Neural progenitor cell (in vitro differentiated cells): ENCODE data around the gene MYBBP1A. TPM values are rescaled to one million over a fixed set of nuclear protein-coding genes. Genes with fewer than 3 reads are reported as not detected.

Experiments used
- DNase-seq: peaks from one replicate; pipeline ENCODE4 v3.0.0-alpha.2; 2016; ENCODE audit warnings: low spot score
- H2AFZ ChIP-seq: fragments of 200-600 bp; sonication (generic); replicated peaks from 2 replicates; pipeline ENCODE4 v1.6.1; 2016; ENCODE audit warnings: antibody characterized with exemption
- H3F3A ChIP-seq: fragments of 200-600 bp; sonication (generic); 2 replicates; pipeline ENCODE4 v1.6.1; 2016; ENCODE audit warnings: antibody characterized with exemption, low read depth
- H3K27ac ChIP-seq: fragments of 200-600 bp; sonication (generic); 2 replicates; pipeline ENCODE4 v1.5.1; 2016; ENCODE audit warnings: mild to moderate bottlenecking
- H3K27me3 ChIP-seq: fragments of 200-600 bp; sonication (generic); 2 replicates; pipeline ENCODE4 v1.6.1; 2016; ENCODE audit warnings: mild to moderate bottlenecking, moderate library complexity
- H3K36me3 ChIP-seq: fragments of 200-600 bp; sonication (generic); 2 replicates; pipeline ENCODE4 v1.5.1; 2016
- H3K4me1 ChIP-seq: fragments of 200-600 bp; sonication (generic); 2 replicates; pipeline ENCODE4 v1.6.1; 2016; ENCODE audit warnings: mixed run types
- H3K4me2 ChIP-seq: fragments of 200-600 bp; sonication (generic); 2 replicates; pipeline ENCODE4 v1.6.1; 2016
- H3K4me3 ChIP-seq: fragments of 200-600 bp; sonication (generic); 2 replicates; pipeline ENCODE4 v1.5.1; 2016
- H3K79me2 ChIP-seq: fragments of 200-600 bp; sonication (generic); 2 replicates; pipeline ENCODE4 v1.6.1; 2016; ENCODE audit warnings: low read depth
- H3K9ac ChIP-seq: fragments of 200-600 bp; sonication (generic); 2 replicates; pipeline ENCODE4 v1.6.1; 2016
- H3K9me3 ChIP-seq: fragments of 200-600 bp; sonication (generic); 2 replicates; pipeline ENCODE4 v1.5.1; 2016; ENCODE audit warnings: low read depth
- H4K20me1 ChIP-seq: fragments of 200-600 bp; sonication (generic); 2 replicates; pipeline ENCODE4 v1.6.1; 2016; ENCODE audit warnings: low read depth
- H3K27ac Mint-ChIP-seq: 3 replicates; pipeline ENCODE4 v1.8.0; 2021; ENCODE audit warnings: mixed read lengths
- H3K27me3 Mint-ChIP-seq: 2 replicates; pipeline ENCODE4 v1.8.0; 2022; ENCODE audit warnings: low read depth, mild to moderate bottlenecking, inconsistent platforms, moderate library complexity, mixed read lengths; ENCODE audit not compliant: insufficient read depth
- H3K36me3 Mint-ChIP-seq: 3 replicates; pipeline ENCODE4 v1.8.0; 2021; ENCODE audit warnings: mixed read lengths
- H3K4me1 Mint-ChIP-seq: 3 replicates; pipeline ENCODE4 v1.8.0; 2021; ENCODE audit warnings: mixed read lengths
- H3K4me3 Mint-ChIP-seq: 3 replicates; pipeline ENCODE4 v1.8.0; 2021; ENCODE audit warnings: mild to moderate bottlenecking, moderate library complexity, mixed read lengths
- H3K9me3 Mint-ChIP-seq: 3 replicates; pipeline ENCODE4 v1.8.0; 2020; ENCODE audit warnings: mixed read lengths
- EZH2 ChIP-seq: fragments of 200-600 bp; sonication (generic); IDR thresholded peaks from 2 replicates; pipeline ENCODE4 v1.6.1; 2017; ENCODE audit warnings: antibody characterized with exemption, mild to moderate bottlenecking, moderate library complexity
- EZH2phosphoT487 ChIP-seq: fragments of 200-600 bp; sonication (generic); IDR thresholded peaks from 2 replicates; pipeline ENCODE4 v1.6.1; 2017; ENCODE audit warnings: antibody characterized with exemption
- total RNA-seq: library from RNA; depleted of rRNA; stranded (reverse); fragments of >200 nt; gene quantifications from 2 replicates; pipeline ENCODE4 v1.2.3, GENCODE V29; 2015; ENCODE audit warnings: low replicate concordance
- TF ChIP-seq, protein P1 (sequence below): fragments of 200-600 bp; sonication (generic); IDR thresholded peaks from 2 replicates; pipeline ENCODE4 v1.5.1; 2017; ENCODE audit warnings: antibody characterized with exemption, mild to moderate bottlenecking

Gene MYBBP1A
- total RNA-seq, 1 donor from 2014 or later = 17.4 TPM

- DNase-seq = peak; percentile 90
- no peak overlapping the region for H3K27ac Mint-ChIP-seq
- no peak overlapping the region for H3K9ac ChIP-seq
Measured at GRCh38 chr17:4492721-4493561, 62.2 kb downstream of the MYBBP1A start.

DNA sequence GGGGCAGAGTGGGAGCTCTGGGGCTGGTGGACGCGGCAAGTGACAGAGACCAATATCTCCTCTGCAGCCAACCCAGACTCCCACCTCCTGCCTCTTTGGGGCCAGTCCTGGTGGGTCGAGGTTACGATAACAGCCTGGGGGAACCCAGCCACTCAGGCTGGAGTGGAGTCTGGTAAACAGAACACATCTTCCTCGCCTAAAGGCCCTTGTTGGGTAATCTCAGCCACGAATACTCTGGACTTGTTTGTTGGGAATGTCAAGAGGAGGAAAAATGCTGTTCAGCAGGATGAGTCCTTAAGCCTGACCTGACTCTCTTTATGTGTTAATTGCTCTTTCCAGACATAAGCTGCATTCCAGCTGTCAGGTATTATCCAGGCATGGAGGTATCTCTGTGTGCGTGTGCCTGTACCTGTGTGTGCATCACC lies 64.5 kb downstream of the MYBBP1A start:
- Histone ChIP-seq H3K4me1 (no peaks in the 10 kb centered on the region), H3K27me3 (peaks cover 4% of the 10 kb centered on the region), H3K4me2 (no peak overlapping the region), H3K36me3 (no peaks in the 10 kb centered on the region), H3K9me3 (no peaks in the 10 kb centered on the region), H3K9ac (no peak overlapping the region), H3K4me3 (no peak overlapping the region), H4K20me1 (peaks cover 12% of the 10 kb centered on the region), H2AFZ (no peak overlapping the region), H3K79me2 (no peaks in the 10 kb centered on the region), H3F3A (no peaks in the 10 kb centered on the region), H3K27ac (no peak overlapping the region)
- H3K27ac Mint-ChIP-seq = no peak overlapping the region
- peaks cover 11% of the 10 kb centered on the region for H3K27me3 Mint-ChIP-seq
- H3K9me3 Mint-ChIP-seq = no peaks in the 10 kb centered on the region
- H3K36me3 Mint-ChIP-seq = no peaks in the 10 kb centered on the region
- DNase-seq = no peak
- peaks cover 15% of the 10 kb centered on the region for H3K4me1 Mint-ChIP-seq
- H3K4me3 Mint-ChIP-seq = no peak overlapping the region
- TF ChIP-seq EZH2 (no peak), EZH2phosphoT487 (no peak)
- TF ChIP-seq, protein P1, sequence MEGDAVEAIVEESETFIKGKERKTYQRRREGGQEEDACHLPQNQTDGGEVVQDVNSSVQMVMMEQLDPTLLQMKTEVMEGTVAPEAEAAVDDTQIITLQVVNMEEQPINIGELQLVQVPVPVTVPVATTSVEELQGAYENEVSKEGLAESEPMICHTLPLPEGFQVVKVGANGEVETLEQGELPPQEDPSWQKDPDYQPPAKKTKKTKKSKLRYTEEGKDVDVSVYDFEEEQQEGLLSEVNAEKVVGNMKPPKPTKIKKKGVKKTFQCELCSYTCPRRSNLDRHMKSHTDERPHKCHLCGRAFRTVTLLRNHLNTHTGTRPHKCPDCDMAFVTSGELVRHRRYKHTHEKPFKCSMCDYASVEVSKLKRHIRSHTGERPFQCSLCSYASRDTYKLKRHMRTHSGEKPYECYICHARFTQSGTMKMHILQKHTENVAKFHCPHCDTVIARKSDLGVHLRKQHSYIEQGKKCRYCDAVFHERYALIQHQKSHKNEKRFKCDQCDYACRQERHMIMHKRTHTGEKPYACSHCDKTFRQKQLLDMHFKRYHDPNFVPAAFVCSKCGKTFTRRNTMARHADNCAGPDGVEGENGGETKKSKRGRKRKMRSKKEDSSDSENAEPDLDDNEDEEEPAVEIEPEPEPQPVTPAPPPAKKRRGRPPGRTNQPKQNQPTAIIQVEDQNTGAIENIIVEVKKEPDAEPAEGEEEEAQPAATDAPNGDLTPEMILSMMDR = no peak

More at GRCh38 chr17:4492721-4493561, 62.2 kb downstream of the MYBBP1A start:
- Histone ChIP-seq H3K79me2 (no peaks in the 10 kb centered on the region), H4K20me1 (peaks cover 18% of the 10 kb centered on the region), H3K4me3 (no peak overlapping the region), H3K36me3 (no peaks in the 10 kb centered on the region), H2AFZ (no peak overlapping the region), H3K27me3 (peaks cover 27% of the 10 kb centered on the region), H3K4me2 (no peak overlapping the region), H3K4me1 (no peaks in the 10 kb centered on the region), H3K9me3 (no peaks in the 10 kb centered on the region), H3K27ac (no peak overlapping the region), H3F3A (no peaks in the 10 kb centered on the region)
- no peaks in the 10 kb centered on the region for H3K36me3 Mint-ChIP-seq
- no peak for TF ChIP-seq EZH2phosphoT487
- TF ChIP-seq EZH2 = no peak
- TF ChIP-seq, protein P1 = no peak
- no peaks in the 10 kb centered on the region for H3K9me3 Mint-ChIP-seq
- H3K4me3 Mint-ChIP-seq = peak overlapping the region; percentile 13
- H3K27me3 Mint-ChIP-seq = peaks cover 22% of the 10 kb centered on the region
- H3K4me1 Mint-ChIP-seq = peaks cover 15% of the 10 kb centered on the region

- no peaks in the 10 kb centered on the region for H3K27me3 ChIP-seq
- TF ChIP-seq EZH2phosphoT487 (no peak), EZH2 (no peak)
- TF ChIP-seq, protein P1 = no peak
- H3K4me3 ChIP-seq = no peak overlapping the region
- no peaks in the 10 kb centered on the region for H3K9me3 Mint-ChIP-seq
- no peak overlapping the region for H3K9ac ChIP-seq
- peaks cover 11% of the 10 kb centered on the region for H3K27me3 Mint-ChIP-seq
- no peaks in the 10 kb centered on the region for H3K36me3 ChIP-seq
- no peaks in the 10 kb centered on the region for H3K9me3 ChIP-seq
- H3K4me1 Mint-ChIP-seq = peaks cover 15% of the 10 kb centered on the region
- H3K4me1 ChIP-seq = no peaks in the 10 kb centered on the region
- no peaks in the 10 kb centered on the region for H3K79me2 ChIP-seq
- no peak overlapping the region for H2AFZ ChIP-seq
- H3K4me2 ChIP-seq = no peak overlapping the region
- no peak overlapping the region for H3K27ac Mint-ChIP-seq
- peaks cover 12% of the 10 kb centered on the region for H4K20me1 ChIP-seq
- H3K27ac ChIP-seq = no peak overlapping the region
- no peak for DNase-seq
- H3K36me3 Mint-ChIP-seq = no peaks in the 10 kb centered on the region
- no peak overlapping the region for H3K4me3 Mint-ChIP-seq
- H3F3A ChIP-seq = no peaks in the 10 kb centered on the region
Measured at GRCh38 chr17:4490109-4490591, 65.0 kb downstream of the MYBBP1A start.
